Osteoblast (primary cell): ENCODE measurements around the gene PRLR. TPM values are rescaled to one million over a fixed set of nuclear protein-coding genes. Genes with fewer than 3 reads are reported as not detected.

Experiments
- DNase-seq: peaks from one replicate; pipeline ENCODE4 v3.0.0; 2011; ENCODE audit warnings: low spot score, mixed read lengths; ENCODE audit not compliant: insufficient read length; ENCODE audit errors: missing footprints
- H2AFZ ChIP-seq: 2 replicates; pipeline ENCODE4 v1.6.0; 2011; ENCODE audit warnings: mild to moderate bottlenecking, low read length
- H3K27ac ChIP-seq: 2 replicates; pipeline ENCODE4 v1.5.1; 2011; ENCODE audit warnings: mild to moderate bottlenecking, low read depth, low read length, moderate library complexity
- H3K27me3 ChIP-seq: 2 replicates; pipeline ENCODE4 v1.6.0; 2012; ENCODE audit warnings: mild to moderate bottlenecking, control low read depth, inconsistent platforms, low read length, moderate library complexity; ENCODE audit not compliant: insufficient read depth
- H3K36me3 ChIP-seq: 2 replicates; pipeline ENCODE4 v1.5.1; 2011; ENCODE audit warnings: mild to moderate bottlenecking, low read length, control low read depth, moderate library complexity; ENCODE audit not compliant: insufficient read depth
- H3K4me1 ChIP-seq: 2 replicates; pipeline ENCODE4 v1.5.1; 2011; ENCODE audit warnings: mild to moderate bottlenecking, low read length, control low read depth, moderate library complexity; ENCODE audit not compliant: insufficient read depth
- H3K4me2 ChIP-seq: 2 replicates; pipeline ENCODE4 v1.6.0; 2011; ENCODE audit warnings: mild to moderate bottlenecking, low read length; ENCODE audit not compliant: insufficient read depth
- H3K4me3 ChIP-seq: fragments of 200-600 bp; sonication (generic); 3 replicates; pipeline ENCODE4 v1.5.1; 2012; ENCODE audit warnings: mild to moderate bottlenecking, low read length, inconsistent platforms; ENCODE audit not compliant: insufficient read depth
- H3K79me2 ChIP-seq: 2 replicates; pipeline ENCODE4 v1.6.0; 2012; ENCODE audit warnings: mild to moderate bottlenecking, low read length, control low read depth, inconsistent platforms; ENCODE audit not compliant: insufficient read depth
- H3K9me3 ChIP-seq: 2 replicates; pipeline ENCODE4 v1.5.1; 2011; ENCODE audit warnings: low read depth, low read length, control low read depth
- H4K20me1 ChIP-seq: 2 replicates; pipeline ENCODE4 v1.6.0; 2012; ENCODE audit warnings: mild to moderate bottlenecking, low read length, control low read depth; ENCODE audit not compliant: insufficient read depth
- total RNA-seq: library from RNA; depleted of rRNA; stranded (reverse); fragments of >200 nt; gene quantifications from 2 replicates; pipeline ENCODE4 v1.2.3, GENCODE V29; 2012
- TF ChIP-seq, protein P1 (sequence below): IDR thresholded peaks from 2 replicates; pipeline ENCODE4 v1.5.1; 2011; ENCODE audit warnings: mild to moderate bottlenecking, low read depth, low read length, moderate library complexity; ENCODE audit errors: extremely low read depth

PRLR gene
- under 0.01 TPM in 1 of 2 replicates, not detected in the other for total RNA-seq

DNA sequence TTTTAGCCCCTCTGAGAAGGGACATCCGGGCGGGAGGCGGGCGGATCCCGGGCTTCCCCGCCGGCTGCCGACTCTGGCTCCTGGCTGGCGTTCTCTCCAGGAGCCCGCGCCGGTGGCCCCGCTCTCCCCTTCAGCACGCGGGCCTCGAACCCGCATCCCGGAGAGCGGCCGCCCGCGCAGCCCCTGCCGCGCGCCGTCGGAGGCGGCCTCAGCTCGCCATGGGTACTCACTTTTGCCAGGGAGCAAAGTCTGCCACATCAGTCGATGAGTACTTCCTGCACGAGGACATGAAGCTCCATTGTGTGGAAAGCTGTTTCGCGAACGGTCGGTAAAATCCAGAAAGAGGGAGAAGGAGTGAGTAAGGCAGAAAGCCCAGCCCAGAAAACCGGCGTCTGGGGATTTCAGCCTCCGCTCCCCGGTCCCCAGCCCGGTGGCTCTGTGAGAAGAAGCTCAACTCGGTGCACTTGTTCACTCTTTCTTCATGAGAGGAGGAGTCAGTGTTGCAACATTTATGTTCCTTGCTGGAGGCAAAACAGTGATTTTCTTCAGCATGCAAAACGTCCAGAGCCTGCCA is at the start of gene PRLR:
Gene PRLR, minus strand, starts transcription at position 450 of the 574 bp plus-strand sequence. CDS start 140,867 bp downstream, outside the sequence.
- DNase-seq = peak; percentile 79
- no peak within 1 kb of the TSS for H3K27ac ChIP-seq
- peaks cover 11% of the 10 kb centered on the region for H3K4me1 ChIP-seq
- H3K27me3 ChIP-seq = peaks cover 55% of the 10 kb centered on the region
- no peaks in the 10 kb centered on the region for H4K20me1 ChIP-seq
- peak within 1 kb of the TSS; percentile 82 for H2AFZ ChIP-seq
- peak within 1 kb of the TSS; percentile 57 for H3K4me3 ChIP-seq
- TF ChIP-seq, protein P1, sequence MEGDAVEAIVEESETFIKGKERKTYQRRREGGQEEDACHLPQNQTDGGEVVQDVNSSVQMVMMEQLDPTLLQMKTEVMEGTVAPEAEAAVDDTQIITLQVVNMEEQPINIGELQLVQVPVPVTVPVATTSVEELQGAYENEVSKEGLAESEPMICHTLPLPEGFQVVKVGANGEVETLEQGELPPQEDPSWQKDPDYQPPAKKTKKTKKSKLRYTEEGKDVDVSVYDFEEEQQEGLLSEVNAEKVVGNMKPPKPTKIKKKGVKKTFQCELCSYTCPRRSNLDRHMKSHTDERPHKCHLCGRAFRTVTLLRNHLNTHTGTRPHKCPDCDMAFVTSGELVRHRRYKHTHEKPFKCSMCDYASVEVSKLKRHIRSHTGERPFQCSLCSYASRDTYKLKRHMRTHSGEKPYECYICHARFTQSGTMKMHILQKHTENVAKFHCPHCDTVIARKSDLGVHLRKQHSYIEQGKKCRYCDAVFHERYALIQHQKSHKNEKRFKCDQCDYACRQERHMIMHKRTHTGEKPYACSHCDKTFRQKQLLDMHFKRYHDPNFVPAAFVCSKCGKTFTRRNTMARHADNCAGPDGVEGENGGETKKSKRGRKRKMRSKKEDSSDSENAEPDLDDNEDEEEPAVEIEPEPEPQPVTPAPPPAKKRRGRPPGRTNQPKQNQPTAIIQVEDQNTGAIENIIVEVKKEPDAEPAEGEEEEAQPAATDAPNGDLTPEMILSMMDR = no peak
- H3K4me2 ChIP-seq = peak within 1 kb of the TSS; percentile 82
- H3K36me3 ChIP-seq = no peaks in the 10 kb centered on the region
- H3K9me3 ChIP-seq = no peaks in the 10 kb centered on the region
- H3K79me2 ChIP-seq = no peaks in the 10 kb centered on the region

DNA sequence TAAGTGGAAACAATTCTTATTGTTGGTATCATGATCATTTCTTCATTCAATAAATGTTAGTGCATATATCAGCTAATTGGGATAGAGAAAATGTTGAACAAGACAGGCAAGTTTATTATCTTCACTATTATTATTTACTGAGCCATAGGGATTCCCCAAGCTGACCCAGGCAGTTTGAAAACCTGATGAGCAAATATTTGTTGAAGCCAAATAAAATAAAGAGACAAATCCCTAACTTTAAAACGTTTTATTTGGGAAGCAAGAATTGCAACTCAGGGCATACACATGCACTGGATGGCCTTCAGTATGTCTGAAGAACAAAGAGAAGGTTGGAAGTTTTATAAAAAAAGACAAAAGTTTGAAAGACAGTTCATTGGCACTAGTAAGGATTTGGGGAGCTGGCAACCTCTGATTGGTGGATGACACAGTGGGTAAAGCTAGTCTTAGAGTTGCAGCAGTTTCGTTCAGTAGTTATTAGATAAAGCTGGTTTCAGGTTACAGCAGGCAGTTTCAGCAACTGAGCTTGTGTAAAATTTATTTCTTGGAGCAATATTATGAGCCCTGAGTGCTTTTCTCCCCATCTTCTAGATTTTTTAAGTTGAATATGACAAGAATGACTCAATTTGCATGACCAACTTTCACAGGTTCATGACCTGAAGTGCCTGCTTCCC is 44.7 kb upstream of the PRLR start:
- Histone ChIP-seq H2AFZ (no peak overlapping the region), H3K4me3 (no peak overlapping the region), H3K4me2 (no peak overlapping the region), H4K20me1 (no peaks in the 10 kb centered on the region), H3K27ac (no peak overlapping the region), H3K36me3 (no peaks in the 10 kb centered on the region), H3K27me3 (no peaks in the 10 kb centered on the region), H3K4me1 (no peaks in the 10 kb centered on the region), H3K79me2 (no peaks in the 10 kb centered on the region), H3K9me3 (no peaks in the 10 kb centered on the region)
- TF ChIP-seq, protein P1 = no peak
- no peak for DNase-seq

DNA sequence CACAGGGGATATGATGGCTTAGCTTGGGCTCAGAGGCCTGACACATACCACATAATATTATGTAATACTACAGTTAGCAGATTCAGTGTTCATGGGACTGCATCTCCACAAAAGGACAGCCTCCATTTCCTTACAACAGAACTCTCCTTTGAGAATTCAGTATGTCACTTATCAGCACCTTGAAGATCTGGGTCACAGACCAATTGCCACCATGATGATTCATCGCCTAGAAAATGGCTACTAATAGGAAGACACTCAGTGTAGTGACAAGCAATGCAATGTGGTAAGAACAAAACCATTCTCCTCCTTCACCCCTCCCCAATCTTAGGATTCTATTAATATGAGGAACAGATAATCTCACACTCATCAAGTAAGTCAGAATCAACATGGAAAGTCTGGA is 38.7 kb upstream of the PRLR start:
- TF ChIP-seq, protein P1 = no peak
- H3K4me3 ChIP-seq = no peak overlapping the region
- no peaks in the 10 kb centered on the region for H3K27me3 ChIP-seq
- H2AFZ ChIP-seq = no peak overlapping the region
- DNase-seq = no peak
- no peaks in the 10 kb centered on the region for H3K9me3 ChIP-seq
- no peaks in the 10 kb centered on the region for H3K36me3 ChIP-seq
- no peaks in the 10 kb centered on the region for H3K79me2 ChIP-seq
- H4K20me1 ChIP-seq = no peaks in the 10 kb centered on the region
- H3K4me1 ChIP-seq = no peaks in the 10 kb centered on the region
- H3K4me2 ChIP-seq = no peak overlapping the region
- H3K27ac ChIP-seq = no peak overlapping the region

DNA sequence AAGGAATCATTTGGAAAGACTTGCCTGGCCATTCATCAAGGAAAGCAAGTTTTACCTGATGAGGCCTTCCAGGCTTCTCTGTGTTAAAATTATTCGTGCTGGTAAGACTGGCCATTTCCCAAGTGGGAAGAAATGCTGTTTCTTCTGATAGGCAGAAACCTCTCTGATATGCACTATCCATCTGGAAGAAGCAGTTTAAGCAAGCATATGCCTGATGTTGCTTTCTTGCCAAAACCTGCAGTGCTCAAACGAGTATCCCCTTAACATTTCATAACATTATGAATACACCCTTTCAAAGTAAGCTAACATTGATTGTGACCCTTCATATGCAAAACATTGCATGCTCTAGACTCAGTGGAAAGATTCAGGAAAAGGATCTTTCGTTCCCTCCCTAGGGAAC is 36.0 kb upstream of the PRLR start:
- no peaks in the 10 kb centered on the region for H3K4me1 ChIP-seq
- no peaks in the 10 kb centered on the region for H3K36me3 ChIP-seq
- no peaks in the 10 kb centered on the region for H3K9me3 ChIP-seq
- no peak overlapping the region for H3K4me2 ChIP-seq
- no peaks in the 10 kb centered on the region for H4K20me1 ChIP-seq
- H3K4me3 ChIP-seq = no peak overlapping the region
- H2AFZ ChIP-seq = no peak overlapping the region
- no peak overlapping the region for H3K27ac ChIP-seq
- no peak for DNase-seq
- H3K27me3 ChIP-seq = no peaks in the 10 kb centered on the region
- TF ChIP-seq, protein P1 = no peak
- H3K79me2 ChIP-seq = no peaks in the 10 kb centered on the region
